Activated CD8-positive, alpha-beta T cell treated with anti-CD3 and anti-CD28 coated beads for 36 hours (primary cell): ENCODE data around the gene ACVR2B. TPM values are rescaled to one million over a fixed set of nuclear protein-coding genes. Genes with fewer than 3 reads are reported as not detected.

Source experiments
- ATAC-seq: fragments of 200-7000 bp; cut with Tn5 transposase; one replicate; pipeline ENCODE4 v1.10.0; 2021; ENCODE audit warnings: mild to moderate bottlenecking, moderate library complexity
- CTCF ChIA-PET: fragments of 350-600 bp; sonication (Branson Sonifier 250); formaldehyde crosslinking; loops from one replicate; lab custom pipeline; 2021; ENCODE audit warnings: antibody characterized with exemption; lab: Charles Lee
- POLR2A ChIA-PET: fragments of 350-600 bp; sonication (Branson Sonifier 250); formaldehyde crosslinking; loops from one replicate; lab custom pipeline; 2021; ENCODE audit warnings: antibody characterized with exemption; lab: Charles Lee
- DNase-seq: peaks from one replicate; pipeline ENCODE4 v3.0.0-alpha.2; 2020
- H3K27ac Mint-ChIP-seq: one replicate; pipeline ENCODE4 v1.8.0; 2021; ENCODE audit warnings: mild to moderate bottlenecking, mixed read lengths
- H3K27me3 Mint-ChIP-seq: one replicate; pipeline ENCODE4 v1.8.0; 2021; ENCODE audit warnings: mixed read lengths
- H3K36me3 Mint-ChIP-seq: one replicate; pipeline ENCODE4 v1.8.0; 2021; ENCODE audit warnings: low read depth, mixed read lengths
- H3K4me1 Mint-ChIP-seq: one replicate; pipeline ENCODE4 v1.8.0; 2021; ENCODE audit warnings: low read depth, mixed read lengths
- H3K4me3 Mint-ChIP-seq: one replicate; pipeline ENCODE4 v1.8.0; 2021; ENCODE audit warnings: mild to moderate bottlenecking, moderate library complexity, mixed read lengths
- H3K9me3 Mint-ChIP-seq: one replicate; pipeline ENCODE4 v1.8.0; 2021; ENCODE audit warnings: mixed read lengths
- CTCF ChIP-seq: fragments of 200-600 bp; IDR thresholded peaks from one replicate; pipeline ENCODE4 v1.8.0; 2022; ENCODE audit warnings: antibody characterized with exemption, mild to moderate bottlenecking
- intact Hi-C: fragments of 100-400 bp; cut with micrococcal nuclease; formaldehyde crosslinking; loops from one replicate; pipeline ENCODE4 v1.10.0; 2022
- total RNA-seq, 2 experiments: library from RNA; stranded (reverse); gene quantifications; one replicate each; pipeline ENCODE4 v1.2.3, GENCODE V29; 2021

ACVR2B gene
- total RNA-seq, 2 experiments from 2014 or later: 5.4 to 6.9 TPM

GRCh38 chr3:38480093-38480445 is 26.4 kb downstream of the ACVR2B start:
- Mint-ChIP-seq H3K4me1 (no peaks in the 10 kb centered on the region), H3K4me3 (no peak overlapping the region), H3K9me3 (no peaks in the 10 kb centered on the region), H3K36me3 (peaks cover 7% of the 10 kb centered on the region), H3K27ac (no peak overlapping the region), H3K27me3 (no peaks in the 10 kb centered on the region)
- ATAC-seq (no peak), DNase-seq (no peak)
- POLR2A ChIA-PET: interaction anchor here (1.2 to 1.4 kb wide), 2 partner anchors 9 to 133 kb away, joined by 5 to 6 read pairs; partner anchors contain the start of gene XYLB
- CTCF ChIA-PET: interaction anchor here (0.8 to 4.0 kb wide), 24 partner anchors 10 to 505 kb away, joined by 3 to 49 read pairs (median 5); partner anchors contain the start of genes EXOG, SLC22A13 and XYLB
- intact Hi-C loops: loop anchor here (5.0 to 10.0 kb wide), 2 partner anchors 133 to 365 kb away; partner anchors contain the start of gene XYLB
- no peak for TF ChIP-seq CTCF

- CTCF ChIA-PET: interaction anchor here (1.0 to 4.0 kb wide), 15 partner anchors 10 to 377 kb away, joined by 3 to 49 read pairs (median 7); partner anchors contain the start of genes EXOG and XYLB
- Mint-ChIP-seq H3K4me3 (no peak overlapping the region), H3K9me3 (no peaks in the 10 kb centered on the region), H3K27ac (no peak overlapping the region), H3K36me3 (peaks cover 7% of the 10 kb centered on the region), H3K4me1 (no peaks in the 10 kb centered on the region), H3K27me3 (no peaks in the 10 kb centered on the region)
- ATAC-seq: no peak
- DNase-seq: no peak
- POLR2A ChIA-PET: no interaction called here
- intact Hi-C loops: loop anchor here (5.0 to 10.0 kb wide), 2 partner anchors 134 to 366 kb away; partner anchors contain the start of gene XYLB
- TF ChIP-seq CTCF: no peak
Observed at GRCh38 chr3:38480930-38481329, 27.2 kb downstream of the ACVR2B start.

GRCh38 chr3:38482951-38483350 is 29.3 kb downstream of the ACVR2B start:
- ATAC-seq (no peak), DNase-seq (no peak)
- no peaks in the 10 kb centered on the region for H3K9me3 Mint-ChIP-seq
- ChIA-PET POLR2A (no interaction called here), CTCF (interaction anchor here (1.2 to 3.7 kb wide), 2 partner anchors 13 to 136 kb away, joined by 3 to 20 read pairs; partner anchors contain the start of genes EXOG and XYLB)
- intact Hi-C loops: loop anchor here (5.0 to 10.0 kb wide), 2 partner anchors 136 to 368 kb away; partner anchors contain the start of gene XYLB
- H3K4me3 Mint-ChIP-seq: no peak overlapping the region
- H3K36me3 Mint-ChIP-seq: peaks cover 7% of the 10 kb centered on the region
- no peaks in the 10 kb centered on the region for H3K27me3 Mint-ChIP-seq
- no peak for TF ChIP-seq CTCF
- no peak overlapping the region for H3K27ac Mint-ChIP-seq
- no peaks in the 10 kb centered on the region for H3K4me1 Mint-ChIP-seq

GRCh38 chr3:38487323-38487722 is 33.6 kb downstream of the ACVR2B start:
- Mint-ChIP-seq H3K4me1 (no peaks in the 10 kb centered on the region), H3K36me3 (no peaks in the 10 kb centered on the region), H3K27ac (no peak overlapping the region), H3K4me3 (no peak overlapping the region), H3K27me3 (no peaks in the 10 kb centered on the region), H3K9me3 (no peaks in the 10 kb centered on the region)
- no peak for ATAC-seq
- no peak for DNase-seq
- intact Hi-C loops: loop anchor here (10.0 kb wide), 1 partner anchor 373 kb away; no protein-coding TSS in a partner anchor
- TF ChIP-seq CTCF: no peak
- ChIA-PET CTCF (interaction anchor here (1.3 to 1.5 kb wide), 2 partner anchors 9 to 34 kb away, joined by 3 to 4 read pairs; partner anchors contain the start of gene EXOG), POLR2A (no interaction called here)

- Mint-ChIP-seq H3K27ac (no peak overlapping the region), H3K4me1 (no peaks in the 10 kb centered on the region), H3K4me3 (no peak overlapping the region), H3K36me3 (no peaks in the 10 kb centered on the region), H3K27me3 (no peaks in the 10 kb centered on the region), H3K9me3 (no peaks in the 10 kb centered on the region)
- ATAC-seq (no peak), DNase-seq (no peak)
- POLR2A ChIA-PET: interaction anchor here (0.9 kb wide), 1 partner anchor 9 kb away, joined by 5 read pairs; no protein-coding TSS in a partner anchor
- intact Hi-C loops: loop anchor here (10.0 kb wide), 1 partner anchor 374 kb away; no protein-coding TSS in a partner anchor
- TF ChIP-seq CTCF: no peak
- CTCF ChIA-PET: interaction anchor here (5.2 kb wide), 1 partner anchor 9 kb away, joined by 36 read pairs; no protein-coding TSS in a partner anchor
Observed at GRCh38 chr3:38488949-38489348, 35.3 kb downstream of the ACVR2B start.
